Stimulated activated CD8-positive, alpha-beta memory T cell treated with anti-CD3 and anti-CD28 coated beads, Interleukin-12 subunit alpha, Interleukin-12 subunit beta, amount 100 ng/mL, for 4 hours (primary cell): ENCODE results near the gene SLC66A3.

Experiments used
- DNase-seq: peaks from one replicate; pipeline ENCODE4 v3.0.0-alpha.2; 2020; ENCODE audit warnings: low read depth

The SLC66A3 gene

GRCh38 chr2:11140492-11140891 lies 14.8 kb upstream of the SLC66A3 start:
- no peak for DNase-seq

GRCh38 chr2:11141319-11141718 lies 13.9 kb upstream of the SLC66A3 start:
- no peak for DNase-seq

GRCh38 chr2:11142330-11142729 lies 12.9 kb upstream of the SLC66A3 start:
- DNase-seq = no peak

DNA sequence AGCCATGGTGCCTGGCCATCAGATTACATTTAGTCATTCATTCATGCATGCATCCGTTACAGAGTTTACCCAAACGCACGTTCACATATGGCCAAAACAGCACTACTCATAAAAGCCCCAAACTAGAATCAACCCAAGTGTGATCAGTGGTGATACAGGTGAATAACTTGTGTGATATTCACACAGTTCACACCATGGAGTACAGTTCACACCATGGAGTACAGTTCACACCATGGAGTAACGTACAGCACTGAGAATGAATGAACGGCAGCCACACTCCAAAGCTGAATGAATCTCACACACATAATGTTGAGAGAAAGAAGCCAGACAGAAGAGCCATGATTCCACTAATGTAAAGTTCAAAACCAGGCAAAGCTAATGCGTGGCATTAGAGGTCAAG lies 12.3 kb upstream of the SLC66A3 start:
- DNase-seq = no peak

DNA sequence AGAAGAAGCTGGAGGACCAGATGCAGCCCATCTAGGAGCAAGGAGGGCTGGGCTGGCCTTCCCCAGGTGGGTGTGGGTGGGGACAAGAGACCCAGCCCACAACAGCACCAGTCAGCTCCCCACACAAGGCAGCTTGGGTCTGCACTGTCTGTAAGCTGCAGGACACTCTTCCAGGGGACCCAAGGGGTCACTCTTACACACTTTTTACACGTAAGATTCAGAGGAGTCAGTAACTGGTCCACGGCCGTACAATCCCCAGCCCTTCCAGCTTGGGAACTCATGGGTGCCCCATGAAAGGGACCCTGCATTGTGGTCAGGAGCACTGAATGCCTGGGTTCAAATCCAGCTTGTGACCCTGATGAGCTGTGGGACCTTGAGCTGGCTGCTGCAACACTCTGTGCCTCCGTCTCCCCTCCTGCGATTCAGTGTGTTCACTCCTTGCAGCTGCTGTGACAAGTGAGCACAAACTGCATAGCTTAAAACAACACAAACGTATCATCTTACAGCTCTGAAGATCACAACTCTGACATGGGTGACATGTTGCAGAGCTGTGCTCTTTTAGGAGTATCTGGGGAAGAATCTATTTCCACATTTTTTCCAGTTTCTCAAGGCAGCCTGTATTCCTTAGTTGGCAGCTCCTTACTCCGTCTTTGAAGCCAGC lies 11.1 kb upstream of the SLC66A3 start:
- DNase-seq = no peak

DNA sequence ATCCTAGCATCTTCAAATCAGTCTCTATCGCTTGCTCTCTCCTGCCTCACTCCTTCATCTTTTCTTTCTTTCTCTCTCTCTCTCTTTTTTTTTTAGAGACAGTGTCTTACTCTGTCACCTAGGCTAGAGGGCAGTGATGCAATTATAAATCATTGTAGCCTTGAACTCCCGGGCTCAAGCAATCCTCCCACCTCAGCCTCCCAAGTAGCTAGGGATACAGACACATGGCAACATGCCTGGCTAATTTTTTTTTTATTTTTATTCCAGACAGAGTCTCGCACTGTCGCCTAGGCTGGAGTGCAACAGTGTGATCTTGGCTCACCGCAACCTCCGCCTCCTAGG lies 10.6 kb upstream of the SLC66A3 start:
- no peak for DNase-seq

- DNase-seq = no peak
Observed at GRCh38 chr2:11145350-11145749, 9.9 kb upstream of the SLC66A3 start.

GRCh38 chr2:11146076-11146475 lies 9.2 kb upstream of the SLC66A3 start:
- DNase-seq = no peak

GRCh38 chr2:11147263-11147662 lies 8.0 kb upstream of the SLC66A3 start:
- DNase-seq = no peak

DNA sequence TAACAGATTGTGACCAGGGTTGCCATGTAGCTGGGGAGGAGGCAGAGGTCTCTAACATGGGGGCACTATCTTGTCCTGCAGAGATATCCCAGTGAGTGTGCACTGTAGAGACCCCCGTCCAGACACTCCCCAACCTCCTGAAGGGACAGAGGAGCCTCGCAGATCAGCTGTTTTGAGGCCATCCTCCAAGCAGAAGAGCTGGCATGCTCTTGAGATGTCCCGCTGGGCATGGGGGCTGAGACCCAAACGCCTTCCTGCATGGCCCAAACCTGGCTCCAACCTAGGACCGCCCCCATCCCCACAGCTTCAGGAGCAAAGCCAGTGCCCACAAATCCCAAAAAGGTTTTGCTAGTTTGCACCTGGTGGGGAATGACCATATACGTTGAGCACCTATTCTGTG lies 2.7 kb upstream of the SLC66A3 start:
- no peak for DNase-seq

DNA sequence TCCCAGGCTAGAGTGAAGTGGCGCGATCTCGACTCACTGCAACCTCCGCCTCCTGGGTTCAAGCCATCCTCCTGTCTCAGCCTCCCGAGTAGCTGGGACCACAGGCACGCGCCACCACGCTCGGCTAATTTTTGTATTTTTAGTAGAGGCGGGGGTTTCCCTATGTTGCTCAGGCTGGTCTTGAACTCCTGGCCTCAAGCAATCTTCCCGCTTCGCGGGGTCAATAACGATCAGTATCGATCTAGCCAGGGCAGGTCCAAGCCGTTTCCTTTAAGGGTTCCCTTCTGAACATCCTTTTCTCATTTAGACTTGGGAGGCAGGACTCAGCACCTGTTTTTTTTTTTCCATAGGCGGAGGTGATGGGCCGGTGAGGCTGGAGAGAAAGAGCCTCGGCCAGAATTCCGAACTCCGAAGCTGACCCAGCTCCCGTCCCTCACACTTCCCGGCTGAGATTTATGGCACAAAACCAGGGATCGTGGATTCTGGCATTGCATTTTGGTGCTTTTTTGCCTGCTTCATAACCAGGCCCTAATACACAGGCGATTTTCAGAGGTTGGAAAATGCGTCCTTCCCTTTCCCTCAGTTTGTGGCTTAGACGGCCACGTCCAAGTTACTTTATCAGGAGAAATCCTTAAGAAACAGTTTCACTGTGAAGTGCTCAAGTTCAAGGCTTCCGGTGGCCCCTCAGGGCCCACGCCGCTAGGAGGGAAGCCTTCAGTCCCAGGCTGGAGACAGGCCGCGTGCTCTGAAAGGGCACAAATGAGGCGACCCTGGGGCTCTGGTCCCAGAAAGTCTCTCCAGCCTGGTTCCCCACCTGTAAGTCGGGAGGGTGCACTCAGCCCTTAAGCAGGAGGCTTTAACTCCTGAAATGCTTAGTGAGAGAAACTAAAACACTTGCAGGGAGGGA lies 998 bp upstream of the SLC66A3 start:
- no peak for DNase-seq

DNA sequence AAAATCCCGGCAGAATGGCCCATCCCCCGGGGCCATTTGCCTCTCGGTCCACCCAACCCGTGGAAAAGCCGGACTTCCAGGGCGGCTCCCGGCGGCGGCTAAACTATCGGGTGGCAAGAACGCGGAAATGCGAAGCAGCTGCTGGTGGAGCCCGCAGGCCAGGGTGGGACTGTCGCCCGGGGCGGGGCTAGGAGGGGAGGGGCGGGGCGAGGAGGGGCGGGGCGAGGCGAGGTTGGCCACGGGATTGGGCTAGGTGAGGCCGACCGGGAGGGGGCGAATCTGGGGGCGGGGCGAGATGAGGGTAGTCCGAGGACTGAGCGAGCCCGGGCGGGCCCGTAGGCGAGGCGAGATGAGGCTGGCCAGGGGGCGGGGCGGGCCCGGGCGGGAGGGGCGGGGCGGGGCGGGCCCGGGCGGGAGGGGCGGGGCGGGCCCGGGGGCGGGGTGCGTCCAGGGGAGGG lies 315 bp upstream of the SLC66A3 start:
- peak; percentile 98 for DNase-seq

DNA sequence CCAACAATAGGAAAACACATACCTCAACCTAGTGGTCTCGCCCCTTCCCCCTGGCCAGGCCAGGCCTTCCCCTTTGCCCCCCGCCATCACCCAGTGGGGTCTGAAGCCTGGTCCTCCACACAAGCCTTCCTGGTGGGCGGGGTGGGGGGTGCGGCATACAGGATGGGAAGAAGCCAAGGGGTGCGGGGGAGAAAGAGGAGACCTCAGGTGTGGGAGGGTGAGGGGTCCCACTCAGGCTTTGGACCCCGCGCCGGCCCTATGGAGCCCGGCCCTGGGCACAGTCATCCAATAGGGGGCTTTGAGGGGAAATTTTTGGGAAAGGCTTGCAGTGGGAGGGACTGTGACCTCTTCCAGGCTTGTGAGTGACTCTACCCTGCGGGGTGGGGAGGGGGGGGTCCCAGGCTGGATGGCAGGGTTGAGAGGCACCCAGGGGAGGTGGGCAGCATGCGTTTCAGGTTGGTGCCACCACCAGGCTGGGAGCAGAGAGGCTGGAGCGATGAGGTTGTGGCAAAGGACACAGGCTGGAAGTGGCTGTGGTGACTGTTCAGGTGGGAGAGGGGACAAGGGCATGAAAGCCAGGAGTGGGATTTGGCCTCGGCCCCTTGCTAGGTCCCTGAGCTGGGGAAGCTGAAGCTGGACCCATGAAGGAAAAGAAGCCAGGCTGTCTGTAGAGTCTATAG lies 1.3 kb downstream of the SLC66A3 start:
- no peak for DNase-seq

- no peak for DNase-seq
Observed at GRCh38 chr2:11157296-11157695, 2.0 kb downstream of the SLC66A3 start.

- DNase-seq = no peak
Observed at GRCh38 chr2:11157731-11158130, 2.5 kb downstream of the SLC66A3 start.

DNA sequence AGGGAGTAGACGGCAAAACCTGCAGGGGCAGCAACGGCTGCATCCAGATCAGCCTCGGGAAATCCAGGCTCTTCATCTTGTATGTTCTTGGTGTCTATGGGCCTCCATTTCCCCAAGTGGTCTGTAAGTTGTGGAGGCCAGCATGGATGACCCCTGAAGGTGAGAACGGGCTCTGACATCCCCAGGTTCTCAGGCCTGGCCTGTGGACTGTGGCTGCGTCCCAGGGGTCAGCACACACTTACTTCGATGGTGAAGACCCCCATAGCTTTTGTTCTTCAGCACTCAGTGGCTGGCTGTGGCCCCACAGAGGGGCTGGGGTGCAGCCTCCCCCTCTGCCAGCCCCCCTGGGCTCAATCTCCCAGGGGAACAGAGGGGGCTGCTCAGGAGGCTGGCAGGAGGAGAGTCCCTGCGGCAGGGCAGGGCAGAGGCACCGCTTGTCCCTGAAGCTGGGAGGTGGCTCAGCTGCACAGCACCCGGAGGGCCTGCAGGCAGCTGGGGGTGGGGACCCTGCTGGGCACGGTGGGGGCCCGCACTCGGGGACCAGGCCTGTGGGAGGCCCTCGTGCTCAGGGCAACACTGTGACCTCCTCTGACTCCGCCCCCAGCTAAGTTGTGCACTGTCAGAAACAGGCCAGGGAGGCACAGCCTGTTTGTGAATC lies 3.8 kb downstream of the SLC66A3 start:
- no peak for DNase-seq

DNA sequence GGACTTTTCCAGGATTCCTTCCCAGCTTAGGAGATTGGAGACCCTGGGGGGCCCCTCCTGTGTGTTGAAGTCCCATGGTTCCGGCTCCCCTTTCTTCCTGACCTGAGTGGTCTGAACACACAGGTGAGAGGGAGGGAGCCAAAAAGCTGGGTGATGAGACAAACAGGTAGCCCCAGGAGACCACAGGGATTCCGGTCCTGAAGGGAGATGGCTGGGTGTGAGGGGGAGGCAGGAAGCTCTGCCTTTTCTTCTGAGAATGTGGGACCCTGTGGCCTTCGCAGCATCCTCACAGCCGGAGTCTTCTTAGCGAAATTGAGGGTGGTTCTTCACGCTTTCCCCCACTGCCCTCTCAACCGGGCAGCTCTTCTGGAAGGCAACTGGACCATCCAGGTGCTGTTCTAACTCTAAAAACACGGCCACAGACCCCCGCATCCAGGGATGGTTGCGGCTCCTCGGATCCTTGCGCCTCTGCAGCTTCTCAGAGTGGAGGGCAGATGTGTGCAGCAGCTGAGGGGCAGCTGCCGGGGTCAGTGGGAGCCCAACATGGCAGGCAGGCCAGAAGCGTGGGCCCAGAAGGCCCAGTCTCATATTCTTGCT lies 4.4 kb downstream of the SLC66A3 start:
- no peak for DNase-seq

DNA sequence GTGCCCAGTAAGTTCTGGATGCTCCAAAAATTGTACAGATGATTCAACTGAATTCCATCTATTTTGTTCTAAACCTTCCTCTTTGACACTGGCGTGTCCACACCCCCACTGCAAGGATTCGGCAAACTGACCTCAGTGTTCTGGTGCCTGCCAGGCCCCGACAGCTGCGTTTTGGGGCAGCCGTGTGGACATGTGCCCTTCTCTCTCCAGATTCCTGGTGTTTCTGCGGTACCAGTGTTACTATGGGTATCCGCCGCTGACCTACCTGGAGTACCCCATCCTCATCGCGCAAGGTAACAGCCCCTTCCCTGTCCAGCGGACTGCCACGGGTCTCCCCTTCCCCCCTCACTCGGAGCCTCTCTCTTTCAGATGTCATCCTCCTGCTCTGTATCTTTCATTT lies 5.0 kb downstream of the SLC66A3 start:
- DNase-seq = no peak

GRCh38 chr2:11160731-11161455 lies 5.6 kb downstream of the SLC66A3 start:
- no peak for DNase-seq

DNA sequence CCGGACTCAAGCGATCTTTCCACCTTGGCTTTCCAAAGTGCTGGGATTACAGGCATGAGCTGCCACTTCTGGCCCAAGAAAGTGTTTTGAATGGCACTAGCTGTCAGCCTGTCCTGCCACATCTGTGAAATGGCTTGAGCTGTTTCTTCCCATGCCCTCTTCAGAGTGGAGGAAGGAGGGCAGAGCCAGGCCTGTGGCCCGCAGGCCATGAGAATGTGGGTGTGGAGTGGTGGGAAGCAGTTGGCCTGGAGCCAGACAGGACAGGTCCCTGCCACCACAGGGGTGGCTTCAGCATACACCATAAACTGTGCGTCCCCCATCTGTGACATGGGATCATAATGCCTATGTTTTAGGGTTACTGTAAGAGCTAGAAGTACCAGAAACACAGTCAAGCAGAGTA lies 6.5 kb downstream of the SLC66A3 start:
- DNase-seq = no peak
